H9 (cell line): Measurements from ENCODE around the gene TRPM4. TPM values are rescaled to one million over a fixed set of nuclear protein-coding genes. Genes with fewer than 3 reads are reported as not detected.

Experiments
- DNase-seq: peaks from one replicate; pipeline ENCODE4 v3.0.0-alpha.2; 2017
- H2AFZ ChIP-seq: one replicate; pipeline ENCODE4 v1.6.1; 2013; ENCODE audit warnings: mild to moderate bottlenecking, low read length, control low read depth, moderate library complexity
- H2AK5ac ChIP-seq: 2 replicates; pipeline ENCODE4 v1.6.1; 2013; ENCODE audit warnings: low read length, control low read depth, mixed read lengths; ENCODE audit not compliant: insufficient read length
- H2BK120ac ChIP-seq: one replicate; pipeline ENCODE4 v1.6.1; 2013; ENCODE audit warnings: low read depth, mild to moderate bottlenecking, low read length, control low read depth, inconsistent platforms; ENCODE audit not compliant: poor library complexity, severe bottlenecking
- H2BK12ac ChIP-seq: 2 replicates; pipeline ENCODE4 v1.6.1; 2013; ENCODE audit warnings: low read length, control low read depth, mixed read lengths, low read depth; ENCODE audit not compliant: insufficient read length
- H2BK15ac ChIP-seq: 2 replicates; pipeline ENCODE4 v1.6.1; 2013; ENCODE audit warnings: low read depth, low read length, control low read depth
- H2BK20ac ChIP-seq: one replicate; pipeline ENCODE4 v1.6.1; 2013; ENCODE audit warnings: low read depth, mild to moderate bottlenecking, low read length, control low read depth, inconsistent platforms; ENCODE audit not compliant: poor library complexity, severe bottlenecking
- H2BK5ac ChIP-seq: 2 replicates; pipeline ENCODE4 v1.6.1; 2013; ENCODE audit warnings: low read length, control low read depth, mixed read lengths; ENCODE audit not compliant: insufficient read length
- H3K14ac ChIP-seq: 2 replicates; pipeline ENCODE4 v1.6.1; 2013; ENCODE audit warnings: low read length, control low read depth; ENCODE audit not compliant: insufficient read depth
- H3K18ac ChIP-seq: 2 replicates; pipeline ENCODE4 v1.6.1; 2013; ENCODE audit warnings: low read depth, mild to moderate bottlenecking, mixed read lengths, low read length, control low read depth; ENCODE audit not compliant: insufficient read length
- H3K23ac ChIP-seq: 2 replicates; pipeline ENCODE4 v1.6.1; 2013; ENCODE audit warnings: low read length, control low read depth, mixed read lengths, low read depth; ENCODE audit not compliant: insufficient read length
- H3K23me2 ChIP-seq: 2 replicates; pipeline ENCODE4 v1.6.1; 2013; ENCODE audit warnings: low read depth, mild to moderate bottlenecking, mixed read lengths, low read length, control low read depth; ENCODE audit not compliant: insufficient read length, poor library complexity, severe bottlenecking
- H3K27ac ChIP-seq: 2 replicates; pipeline ENCODE4 v1.5.1; 2013; ENCODE audit warnings: low read length, control low read depth, mixed read lengths, low read depth; ENCODE audit not compliant: insufficient read length
- H3K27me3 ChIP-seq: 2 replicates; pipeline ENCODE4 v1.6.1; 2013; ENCODE audit warnings: low read length, control low read depth, inconsistent platforms; ENCODE audit not compliant: insufficient read depth
- H3K4ac ChIP-seq: 2 replicates; pipeline ENCODE4 v1.6.1; 2013; ENCODE audit warnings: low read depth, mild to moderate bottlenecking, control low read depth, inconsistent platforms, low read length, moderate library complexity
- H3K4me1 ChIP-seq: 2 replicates; pipeline ENCODE4 v1.6.1; 2013; ENCODE audit warnings: low read length, control low read depth, inconsistent platforms; ENCODE audit not compliant: insufficient read depth
- H3K4me2 ChIP-seq: 2 replicates; pipeline ENCODE4 v1.6.1; 2013; ENCODE audit warnings: low read length, control low read depth, mixed read lengths; ENCODE audit not compliant: insufficient read length, insufficient read depth
- H3K56ac ChIP-seq: 2 replicates; pipeline ENCODE4 v1.6.1; 2013; ENCODE audit warnings: low read depth, mild to moderate bottlenecking, mixed read lengths, low read length, control low read depth; ENCODE audit not compliant: insufficient read length
- H3K79me1 ChIP-seq: 2 replicates; pipeline ENCODE4 v1.6.1; 2013; ENCODE audit warnings: low read depth, mild to moderate bottlenecking, moderate library complexity, low read length, control low read depth, inconsistent platforms; ENCODE audit not compliant: insufficient read depth, poor library complexity, severe bottlenecking
- H3K79me2 ChIP-seq: 2 replicates; pipeline ENCODE4 v1.6.1; 2013; ENCODE audit warnings: low read length, control low read depth, inconsistent platforms; ENCODE audit not compliant: insufficient read depth
- H3K9ac ChIP-seq: 2 replicates; pipeline ENCODE4 v1.6.1; 2013; ENCODE audit warnings: low read length, control low read depth, mixed read lengths; ENCODE audit not compliant: insufficient read length; ENCODE audit errors: extremely low read depth
- H3K9me3 ChIP-seq: one replicate; pipeline ENCODE4 v1.6.1; 2013; ENCODE audit warnings: low read depth, low read length, inconsistent platforms; ENCODE audit not compliant: control insufficient read depth
- H3T11ph ChIP-seq: one replicate; pipeline ENCODE4 v1.6.1; 2013; ENCODE audit warnings: mild to moderate bottlenecking, low read length, control low read depth, inconsistent platforms
- H4K20me1 ChIP-seq: one replicate; pipeline ENCODE4 v1.6.1; 2013; ENCODE audit not compliant: control insufficient read depth, insufficient read length, insufficient read depth
- H4K5ac ChIP-seq: 2 replicates; pipeline ENCODE4 v1.6.1; 2013; ENCODE audit warnings: low read depth, mild to moderate bottlenecking, mixed read lengths, low read length, control low read depth; ENCODE audit not compliant: insufficient read length
- H4K8ac ChIP-seq: replicated peaks from 2 replicates; pipeline ENCODE4 v1.6.1; 2013; ENCODE audit warnings: low read length, control low read depth, mixed read lengths, low read depth; ENCODE audit not compliant: insufficient read length
- H4K91ac ChIP-seq: 2 replicates; pipeline ENCODE4 v1.6.1; 2013; ENCODE audit warnings: low read depth, mild to moderate bottlenecking, moderate library complexity, mixed read lengths, low read length, control low read depth; ENCODE audit not compliant: insufficient read length
- H3K27ac Mint-ChIP-seq, 3 experiments: 2 replicates in 2 of 3; 3 replicates in 1 of 3; pipeline ENCODE4 v1.8.0; 2020 to 2021; ENCODE audit warnings: mixed read lengths in 3 of 3, mild to moderate bottlenecking in 1 of 3, moderate library complexity in 1 of 3
- H3K27me3 Mint-ChIP-seq: 2 replicates; pipeline ENCODE4 v1.8.0; 2021; ENCODE audit warnings: low read depth, mild to moderate bottlenecking, moderate library complexity, mixed read lengths
- H3K36me3 Mint-ChIP-seq, 3 experiments: 2 replicates in 2 of 3; 3 replicates in 1 of 3; pipeline ENCODE4 v1.8.0; 2020 to 2021; ENCODE audit warnings: low read depth in 3 of 3, mixed read lengths in 3 of 3; ENCODE audit not compliant: insufficient read depth in 1 of 3
- H3K4me1 Mint-ChIP-seq, 2 experiments: 2 replicates each; pipeline ENCODE4 v1.8.0; 2020; ENCODE audit warnings: mixed read lengths in 2 of 2
- H3K4me3 Mint-ChIP-seq, 2 experiments: 2 replicates in 1 of 2; 3 replicates in 1 of 2; pipeline ENCODE4 v1.8.0; 2020 to 2021; ENCODE audit warnings: mild to moderate bottlenecking in 2 of 2, mixed read lengths in 2 of 2, moderate library complexity in 1 of 2
- H3K9me3 Mint-ChIP-seq, 2 experiments: 2 replicates in 1 of 2; 3 replicates in 1 of 2; pipeline ENCODE4 v1.8.0; 2020; ENCODE audit warnings: mild to moderate bottlenecking in 2 of 2, mixed read lengths in 2 of 2, moderate library complexity in 1 of 2
- WGBS: extraction: QIAGEN DNeasy Blood & Tissue Kit; methylation state at CpG from one replicate; pipeline ENCODE4 v1.1.7; 2013; ENCODE audit warnings: missing lambda C conversion rate, low lambda C conversion rate, mixed read lengths; ENCODE audit not compliant: insufficient read length; ENCODE audit errors: extremely low coverage; 5-methylcytosine and 5-hydroxymethylcytosine counted together
- total RNA-seq: library from RNA; stranded (reverse); gene quantifications from 2 replicates; pipeline ENCODE4 v1.2.1, GENCODE V29; 2021
- TF ChIP-seq, protein P1 (sequence below): fragments of 200-600 bp; sonication (generic); conservative IDR thresholded peaks from 3 replicates; pipeline ENCODE4 v1.8.0; 2021; ENCODE audit warnings: antibody characterized with exemption, mild to moderate bottlenecking

The TRPM4 gene
- total RNA-seq, 1 experiment from 2014 or later, result 6.9 TPM

DNA sequence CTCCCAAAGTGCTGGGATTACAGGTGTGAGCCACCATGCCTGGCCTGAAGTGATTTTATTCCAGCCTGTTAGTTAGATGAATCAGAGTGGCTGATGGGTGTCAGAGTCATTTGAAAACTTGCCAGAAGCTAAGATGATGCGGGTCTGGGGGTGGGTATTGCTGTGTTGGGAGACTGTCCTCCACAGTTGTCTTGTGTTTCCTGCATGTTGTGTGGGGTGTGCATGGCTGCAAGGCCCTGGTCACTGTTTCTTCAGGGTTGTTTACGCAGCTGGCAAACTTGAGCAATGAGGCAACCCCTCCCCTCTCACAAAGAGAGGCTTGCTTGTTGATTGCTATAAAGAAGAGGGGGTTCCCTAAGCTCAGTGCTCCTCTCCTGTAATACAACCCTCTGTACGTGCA is 71.8 kb downstream of the TRPM4 start:
- TF ChIP-seq, protein P1, sequence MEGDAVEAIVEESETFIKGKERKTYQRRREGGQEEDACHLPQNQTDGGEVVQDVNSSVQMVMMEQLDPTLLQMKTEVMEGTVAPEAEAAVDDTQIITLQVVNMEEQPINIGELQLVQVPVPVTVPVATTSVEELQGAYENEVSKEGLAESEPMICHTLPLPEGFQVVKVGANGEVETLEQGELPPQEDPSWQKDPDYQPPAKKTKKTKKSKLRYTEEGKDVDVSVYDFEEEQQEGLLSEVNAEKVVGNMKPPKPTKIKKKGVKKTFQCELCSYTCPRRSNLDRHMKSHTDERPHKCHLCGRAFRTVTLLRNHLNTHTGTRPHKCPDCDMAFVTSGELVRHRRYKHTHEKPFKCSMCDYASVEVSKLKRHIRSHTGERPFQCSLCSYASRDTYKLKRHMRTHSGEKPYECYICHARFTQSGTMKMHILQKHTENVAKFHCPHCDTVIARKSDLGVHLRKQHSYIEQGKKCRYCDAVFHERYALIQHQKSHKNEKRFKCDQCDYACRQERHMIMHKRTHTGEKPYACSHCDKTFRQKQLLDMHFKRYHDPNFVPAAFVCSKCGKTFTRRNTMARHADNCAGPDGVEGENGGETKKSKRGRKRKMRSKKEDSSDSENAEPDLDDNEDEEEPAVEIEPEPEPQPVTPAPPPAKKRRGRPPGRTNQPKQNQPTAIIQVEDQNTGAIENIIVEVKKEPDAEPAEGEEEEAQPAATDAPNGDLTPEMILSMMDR, result no peak
- Mint-ChIP-seq H3K9me3 (no peaks in the 10 kb centered on the region), H3K4me1 (peaks cover 10 to 11% of the 10 kb centered on the region in 2 experiments; a peak in 3 of 4 replicates), H3K4me3 (no peak overlapping the region; a peak in 1 of 5 replicates), H3K36me3 (no peaks in the 10 kb centered on the region; a peak in 1 of 7 replicates), H3K27me3 (peaks cover 2% of the 10 kb centered on the region), H3K27ac (no peak overlapping the region; a peak in 1 of 7 replicates)
- Histone ChIP-seq H3K23ac (no peak overlapping the region), H3K23me2 (no peaks in the 10 kb centered on the region), H4K91ac (no peak overlapping the region), H3K4ac (no peak overlapping the region), H2AFZ (no peak overlapping the region), H2BK12ac (no peak overlapping the region), H2AK5ac (no peak overlapping the region), H4K8ac (no peak overlapping the region), H3K56ac (no peak overlapping the region), H2BK15ac (no peak overlapping the region), H2BK5ac (no peak overlapping the region), H3K18ac (no peak overlapping the region), H3K4me2 (no peak overlapping the region), H3K9me3 (no peaks in the 10 kb centered on the region), H3K79me2 (no peaks in the 10 kb centered on the region), H3K79me1 (no peaks in the 10 kb centered on the region), H3K9ac (no peak overlapping the region), H3T11ph (no peak overlapping the region), H2BK120ac (no peak overlapping the region), H3K27ac (no peak overlapping the region), H3K14ac (no peak overlapping the region), H3K27me3 (no peaks in the 10 kb centered on the region), H3K4me1 (no peaks in the 10 kb centered on the region), H4K5ac (no peak overlapping the region), H4K20me1 (no peaks in the 10 kb centered on the region), H2BK20ac (no peak overlapping the region)
- no CpG with 5 or more reads among the region's 3 CpGs for WGBS
- DNase-seq, result no peak
